Lower lobe of right lung (tissue), 2 donors: ENCODE data around the gene EPSTI1. TPM values are rescaled to one million over a fixed set of nuclear protein-coding genes. Genes with fewer than 3 reads are reported as not detected.

Experiments used
- ATAC-seq, 2 donors: fragments of 200-7000 bp; cut with Tn5 transposase; one replicate each; pipeline ENCODE4 v1.9.1; 2020 to 2022; ENCODE audit warnings: mild to moderate bottlenecking in 2 of 2, moderate library complexity in 2 of 2
- DNase-seq: peaks from one replicate; pipeline ENCODE4 v3.0.0-alpha.2; 2020
- H3K27ac ChIP-seq: fragments of 200-600 bp; one replicate; pipeline ENCODE4 v1.8.0; 2022
- H3K27me3 ChIP-seq: fragments of 200-600 bp; one replicate; pipeline ENCODE4 v1.8.0; 2022; ENCODE audit warnings: low read depth
- H3K36me3 ChIP-seq: fragments of 200-600 bp; one replicate; pipeline ENCODE4 v1.8.0; 2022; ENCODE audit warnings: mild to moderate bottlenecking
- H3K4me1 ChIP-seq: fragments of 200-600 bp; one replicate; pipeline ENCODE4 v1.8.0; 2022
- H3K4me3 ChIP-seq: fragments of 200-600 bp; one replicate; pipeline ENCODE4 v1.8.0; 2022; ENCODE audit warnings: mild to moderate bottlenecking
- H3K9me3 ChIP-seq: fragments of 200-600 bp; one replicate; pipeline ENCODE4 v1.8.0; 2022
- intact Hi-C: fragments of 100-400 bp; cut with DNase I; formaldehyde crosslinking; loops from one replicate; pipeline ENCODE4 v1.11.0; 2022
- total RNA-seq: library from RNA; stranded (reverse); fragmentation: NEBNext Ultra II Directional; extraction: Animal tissue kit (Norgen Biotek cat#: 25700); gene quantifications from one replicate; pipeline ENCODE4 v1.2.1, GENCODE V29; 2021
- TF ChIP-seq, protein P1 (sequence below): fragments of 200-600 bp; IDR thresholded peaks from one replicate; pipeline ENCODE4 v1.8.0; 2022; ENCODE audit warnings: antibody characterized with exemption, mild to moderate bottlenecking
- donor health status: DM: no; HTN: yes; CAD: no; lungs with severe emphysema.

Gene EPSTI1
- total RNA-seq, 1 donor from 2014 or later = 38.6 TPM

GRCh38 chr13:42977219-42977659, 14.8 kb downstream of the EPSTI1 start:
- intact Hi-C loops = no loop called here
- no peaks in the 10 kb centered on the region for H3K9me3 ChIP-seq
- no peaks in the 10 kb centered on the region for H3K36me3 ChIP-seq
- no peak overlapping the region for H3K27ac ChIP-seq
- DNase-seq (no peak), ATAC-seq (peak in 1 of 2 donors; percentile 38)
- no peak overlapping the region for H3K4me3 ChIP-seq
- H3K4me1 ChIP-seq = peaks cover 7% of the 10 kb centered on the region
- no peaks in the 10 kb centered on the region for H3K27me3 ChIP-seq
- TF ChIP-seq, protein P1, sequence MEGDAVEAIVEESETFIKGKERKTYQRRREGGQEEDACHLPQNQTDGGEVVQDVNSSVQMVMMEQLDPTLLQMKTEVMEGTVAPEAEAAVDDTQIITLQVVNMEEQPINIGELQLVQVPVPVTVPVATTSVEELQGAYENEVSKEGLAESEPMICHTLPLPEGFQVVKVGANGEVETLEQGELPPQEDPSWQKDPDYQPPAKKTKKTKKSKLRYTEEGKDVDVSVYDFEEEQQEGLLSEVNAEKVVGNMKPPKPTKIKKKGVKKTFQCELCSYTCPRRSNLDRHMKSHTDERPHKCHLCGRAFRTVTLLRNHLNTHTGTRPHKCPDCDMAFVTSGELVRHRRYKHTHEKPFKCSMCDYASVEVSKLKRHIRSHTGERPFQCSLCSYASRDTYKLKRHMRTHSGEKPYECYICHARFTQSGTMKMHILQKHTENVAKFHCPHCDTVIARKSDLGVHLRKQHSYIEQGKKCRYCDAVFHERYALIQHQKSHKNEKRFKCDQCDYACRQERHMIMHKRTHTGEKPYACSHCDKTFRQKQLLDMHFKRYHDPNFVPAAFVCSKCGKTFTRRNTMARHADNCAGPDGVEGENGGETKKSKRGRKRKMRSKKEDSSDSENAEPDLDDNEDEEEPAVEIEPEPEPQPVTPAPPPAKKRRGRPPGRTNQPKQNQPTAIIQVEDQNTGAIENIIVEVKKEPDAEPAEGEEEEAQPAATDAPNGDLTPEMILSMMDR = no peak

DNA sequence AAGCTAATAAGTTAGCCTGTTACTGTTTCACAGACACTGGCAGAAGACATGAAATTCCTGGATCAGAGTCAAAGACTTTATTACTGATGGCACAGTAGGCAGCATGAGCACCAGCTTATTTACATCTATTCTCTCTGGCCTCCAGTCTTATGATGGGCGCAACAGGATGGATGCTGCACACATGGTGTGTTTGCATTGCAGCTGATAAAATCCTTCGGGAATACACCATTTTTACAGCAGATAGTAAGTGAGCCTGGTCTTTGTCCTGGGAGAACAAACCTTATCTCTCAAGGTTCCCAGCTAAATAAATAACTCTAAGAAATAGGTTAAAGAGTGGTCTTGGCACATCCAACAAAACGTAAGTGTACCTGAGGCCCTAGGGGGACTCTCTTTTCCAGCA, 16.0 kb downstream of the EPSTI1 start:
- Histone ChIP-seq H3K27me3 (no peaks in the 10 kb centered on the region), H3K4me3 (no peak overlapping the region), H3K36me3 (no peaks in the 10 kb centered on the region), H3K27ac (no peak overlapping the region), H3K9me3 (no peaks in the 10 kb centered on the region), H3K4me1 (peaks cover 2% of the 10 kb centered on the region)
- TF ChIP-seq, protein P1 = no peak
- intact Hi-C loops = no loop called here
- DNase-seq = no peak
- no peak for ATAC-seq

- TF ChIP-seq, protein P1 = no peak
- DNase-seq (no peak), ATAC-seq (no peak)
- Histone ChIP-seq H3K4me3 (no peak overlapping the region), H3K9me3 (no peaks in the 10 kb centered on the region), H3K27me3 (no peaks in the 10 kb centered on the region), H3K27ac (no peak overlapping the region), H3K36me3 (peaks cover 4% of the 10 kb centered on the region), H3K4me1 (peaks cover 21% of the 10 kb centered on the region)
- intact Hi-C loops = no loop called here
Measured at GRCh38 chr13:42973581-42973980, 18.5 kb downstream of the EPSTI1 start.

DNA sequence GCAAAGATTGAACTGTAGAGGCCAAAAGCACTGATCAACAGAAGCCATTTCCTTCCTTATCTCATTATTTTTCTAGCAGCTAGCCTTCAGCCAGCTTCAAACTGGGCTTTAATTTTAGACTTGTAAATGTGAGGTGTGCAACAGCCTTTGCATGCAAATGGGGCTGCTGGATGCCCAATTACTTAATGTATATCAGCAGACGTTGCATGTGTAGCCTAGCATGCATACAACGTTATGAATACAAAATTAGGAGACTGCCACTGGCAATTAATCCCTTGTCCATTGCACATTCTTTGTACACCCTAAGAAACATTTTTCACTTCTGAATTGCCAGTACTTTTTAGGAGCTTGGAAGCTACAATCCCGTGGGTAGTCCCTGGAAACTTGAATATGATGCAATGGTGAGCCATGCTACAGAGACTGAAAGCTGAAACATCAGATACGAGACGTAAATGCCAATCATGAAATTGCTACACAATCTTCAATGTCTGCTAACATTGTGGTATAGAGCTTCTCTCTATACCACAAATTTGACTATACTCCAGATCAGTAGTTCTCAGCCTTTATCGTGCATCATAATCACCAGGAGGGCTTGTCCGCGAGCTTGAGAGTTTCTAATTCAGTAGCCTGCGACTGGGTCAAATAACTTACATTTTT, 20.2 kb downstream of the EPSTI1 start:
- TF ChIP-seq, protein P1 = no peak
- Histone ChIP-seq H3K27ac (no peak overlapping the region), H3K36me3 (peaks cover 4% of the 10 kb centered on the region), H3K4me1 (peaks cover 29% of the 10 kb centered on the region), H3K4me3 (no peak overlapping the region), H3K9me3 (no peaks in the 10 kb centered on the region), H3K27me3 (no peaks in the 10 kb centered on the region)
- intact Hi-C loops = no loop called here
- DNase-seq = no peak
- no peak for ATAC-seq

- H3K27me3 ChIP-seq = no peaks in the 10 kb centered on the region
- no peaks in the 10 kb centered on the region for H3K9me3 ChIP-seq
- DNase-seq = no peak
- H3K4me3 ChIP-seq = no peak overlapping the region
- H3K36me3 ChIP-seq = peaks cover 4% of the 10 kb centered on the region
- intact Hi-C loops = no loop called here
- H3K27ac ChIP-seq = no peak overlapping the region
- TF ChIP-seq, protein P1 = peak; percentile 76
- peak; percentile 79 to 86 for ATAC-seq
- H3K4me1 ChIP-seq = peaks cover 29% of the 10 kb centered on the region
Measured at GRCh38 chr13:42970824-42971690, 21.0 kb downstream of the EPSTI1 start.
